ENCODE data around the gene MYOF. TPM values are rescaled to one million over a fixed set of nuclear protein-coding genes. Genes with fewer than 3 reads are reported as not detected.

The MYOF gene
- polyA plus RNA-seq, 3 donors, result 9.7 to 29.1 (median 14.5) TPM

DNA sequence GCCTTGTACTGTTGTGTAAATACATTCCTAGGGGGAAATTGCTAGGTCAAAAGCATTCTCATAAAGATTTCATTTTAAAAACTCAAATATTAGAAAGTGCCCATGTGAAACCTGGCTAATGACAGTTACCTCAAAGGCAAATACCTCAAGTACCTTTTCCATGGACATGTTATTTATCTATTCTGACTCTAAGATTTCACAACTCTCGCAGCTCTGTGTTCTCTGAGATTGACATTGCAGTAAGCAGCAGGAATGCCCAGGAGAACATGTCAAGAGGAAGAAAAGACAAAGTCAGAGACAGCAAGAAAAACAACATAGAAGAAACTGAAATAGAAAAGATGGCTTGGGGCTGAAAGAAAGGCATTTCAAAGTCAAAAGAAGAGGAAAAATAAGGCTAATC, 221.0 kb downstream of the MYOF start:
- no CpG with 5 or more reads among the region's 1 CpG for WGBS (ENCODE audit: insufficient coverage)
- H3K9ac ChIP-seq (ENCODE audit: insufficient read depth, low read length, poor library complexity, severe bottlenecking), result no peak overlapping the region
- H3K4me2 ChIP-seq (replicated peaks; ENCODE audit: extremely low read depth, low read length, poor library complexity, severe bottlenecking), result no peak overlapping the region
- no peaks in the 10 kb centered on the region for H4K20me1 ChIP-seq (ENCODE audit: insufficient read depth, low read length)
- DNase-seq, result no peak
- Mint-ChIP-seq H3K9me3 (peaks cover 0 to 6% (median 0%) of the 10 kb centered on the region in 7 donors), H3K4me3 (no peak overlapping the region), H3K36me3 (no peaks in the 10 kb centered on the region), H3K27ac (no peak overlapping the region), H3K4me1 (no peaks in the 10 kb centered on the region), H3K27me3 (ENCODE audit: low read depth in 3 of 3) (peaks cover 0 to 3% (median 2%) of the 10 kb centered on the region in 3 donors)
- H3K27me3 ChIP-seq (ENCODE audit: control insufficient read depth in 2 of 2, insufficient read depth in 2 of 2, low read length in 2 of 2), result no peaks in the 10 kb centered on the region
- H3K27ac ChIP-seq (ENCODE audit: low read depth in 1 of 2, low read length in 2 of 2), result no peak overlapping the region
- intact Hi-C loops (cut with micrococcal nuclease), result no loop called here
- TF ChIP-seq, protein P1, sequence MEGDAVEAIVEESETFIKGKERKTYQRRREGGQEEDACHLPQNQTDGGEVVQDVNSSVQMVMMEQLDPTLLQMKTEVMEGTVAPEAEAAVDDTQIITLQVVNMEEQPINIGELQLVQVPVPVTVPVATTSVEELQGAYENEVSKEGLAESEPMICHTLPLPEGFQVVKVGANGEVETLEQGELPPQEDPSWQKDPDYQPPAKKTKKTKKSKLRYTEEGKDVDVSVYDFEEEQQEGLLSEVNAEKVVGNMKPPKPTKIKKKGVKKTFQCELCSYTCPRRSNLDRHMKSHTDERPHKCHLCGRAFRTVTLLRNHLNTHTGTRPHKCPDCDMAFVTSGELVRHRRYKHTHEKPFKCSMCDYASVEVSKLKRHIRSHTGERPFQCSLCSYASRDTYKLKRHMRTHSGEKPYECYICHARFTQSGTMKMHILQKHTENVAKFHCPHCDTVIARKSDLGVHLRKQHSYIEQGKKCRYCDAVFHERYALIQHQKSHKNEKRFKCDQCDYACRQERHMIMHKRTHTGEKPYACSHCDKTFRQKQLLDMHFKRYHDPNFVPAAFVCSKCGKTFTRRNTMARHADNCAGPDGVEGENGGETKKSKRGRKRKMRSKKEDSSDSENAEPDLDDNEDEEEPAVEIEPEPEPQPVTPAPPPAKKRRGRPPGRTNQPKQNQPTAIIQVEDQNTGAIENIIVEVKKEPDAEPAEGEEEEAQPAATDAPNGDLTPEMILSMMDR (IDR thresholded peaks at IDR 0.05), result no peak
- no peak overlapping the region for H3K4me3 ChIP-seq (replicated peaks in 1 of 3; ENCODE audit: low read depth in 2 of 3, low read length in 3 of 3)
- H3K36me3 ChIP-seq (replicated peaks in 1 of 2; ENCODE audit: control insufficient read depth in 1 of 2, insufficient read depth in 2 of 2, low read length in 2 of 2), result no peaks in the 10 kb centered on the region
- no peaks in the 10 kb centered on the region for H3K9me3 ChIP-seq (replicated peaks in 1 of 2; ENCODE audit: control insufficient read depth in 1 of 2, insufficient read depth in 1 of 2, low read length in 2 of 2)
- H3K79me2 ChIP-seq (ENCODE audit: insufficient read depth, low read length), result no peaks in the 10 kb centered on the region
- H3K4me1 ChIP-seq (ENCODE audit: control insufficient read depth in 1 of 2, insufficient read depth in 2 of 2, low read length in 2 of 2), result no peaks in the 10 kb centered on the region
- H2AFZ ChIP-seq (ENCODE audit: insufficient read depth, low read depth, low read length, poor library complexity, severe bottlenecking), result no peak overlapping the region

DNA sequence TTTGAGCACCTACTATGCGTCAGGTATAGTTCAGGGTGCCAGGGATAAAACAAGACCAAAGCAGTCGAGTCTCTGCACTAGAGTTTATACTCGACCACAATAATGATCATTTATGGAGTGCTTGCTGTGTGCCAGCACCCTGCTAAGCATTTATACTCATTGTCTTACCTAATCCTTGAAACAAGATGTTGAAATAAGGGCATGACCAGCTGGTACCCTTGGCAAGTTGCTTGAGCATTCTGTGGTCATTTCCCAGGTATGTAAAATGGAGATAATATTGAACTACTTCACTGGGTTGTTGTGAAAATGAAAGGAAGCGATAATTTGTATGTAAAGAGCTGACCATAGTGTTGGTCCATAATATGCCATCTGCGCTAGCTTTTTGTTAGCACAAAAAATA, 223.0 kb downstream of the MYOF start:
- no peaks in the 10 kb centered on the region for H3K27me3 ChIP-seq (ENCODE audit: control insufficient read depth in 2 of 2, insufficient read depth in 2 of 2, low read length in 2 of 2)
- no peak overlapping the region for H2AFZ ChIP-seq (ENCODE audit: insufficient read depth, low read depth, low read length, poor library complexity, severe bottlenecking)
- intact Hi-C loops (cut with micrococcal nuclease), result no loop called here
- H3K4me3 ChIP-seq (replicated peaks in 1 of 3; ENCODE audit: low read depth in 2 of 3, low read length in 3 of 3), result no peak overlapping the region
- H3K79me2 ChIP-seq (ENCODE audit: insufficient read depth, low read length), result no peaks in the 10 kb centered on the region
- Mint-ChIP-seq H3K36me3 (no peaks in the 10 kb centered on the region), H3K4me1 (peaks cover 6% of the 10 kb centered on the region), H3K9me3 (peaks cover 0 to 4% (median 0%) of the 10 kb centered on the region in 7 donors), H3K27ac (no peak overlapping the region), H3K27me3 (ENCODE audit: low read depth in 3 of 3) (peaks cover 0 to 2% (median 0%) of the 10 kb centered on the region in 3 donors), H3K4me3 (no peak overlapping the region)
- no CpG with 5 or more reads among the region's 5 CpGs for WGBS (ENCODE audit: insufficient coverage)
- TF ChIP-seq, protein P1 (IDR thresholded peaks at IDR 0.05), result no peak
- no peaks in the 10 kb centered on the region for H3K9me3 ChIP-seq (replicated peaks in 1 of 2; ENCODE audit: control insufficient read depth in 1 of 2, insufficient read depth in 1 of 2, low read length in 2 of 2)
- H3K4me1 ChIP-seq (ENCODE audit: control insufficient read depth in 1 of 2, insufficient read depth in 2 of 2, low read length in 2 of 2), result no peaks in the 10 kb centered on the region
- H3K9ac ChIP-seq (ENCODE audit: insufficient read depth, low read length, poor library complexity, severe bottlenecking), result no peak overlapping the region
- no peak overlapping the region for H3K27ac ChIP-seq (ENCODE audit: low read depth in 1 of 2, low read length in 2 of 2)
- H4K20me1 ChIP-seq (ENCODE audit: insufficient read depth, low read length), result no peaks in the 10 kb centered on the region
- no peaks in the 10 kb centered on the region for H3K36me3 ChIP-seq (replicated peaks in 1 of 2; ENCODE audit: control insufficient read depth in 1 of 2, insufficient read depth in 2 of 2, low read length in 2 of 2)
- no peak for DNase-seq
- H3K4me2 ChIP-seq (replicated peaks; ENCODE audit: extremely low read depth, low read length, poor library complexity, severe bottlenecking), result no peak overlapping the region

Small RNA genes lying within 50 kb of the gene (small RNA-seq; reads per million reads assigned to genes)
- gene RNA5SP323 (ENCODE audit: insufficient read length, low read depth), result not detected

Other genes with a start within 250 kb of the MYOF start
- under 1 TPM in 2 of 3 donors, not detected in 1; 0.05 to 0.26 TPM for gene CEP55, start 14.3 kb upstream of the MYOF start, polyA plus RNA-seq
- 1 to 10 TPM in 2 of 3 donors, under 1 TPM in 1; 0.97 to 1.2 (median 1.1) TPM for gene FFAR4, start 84.3 kb upstream of the MYOF start, polyA plus RNA-seq
- gene RBP4, start 118.9 kb upstream of the MYOF start, polyA plus RNA-seq, result under 1 TPM in 2 of 3 donors, not detected in 1; 0.25 to 0.64 TPM
- gene PDE6C, start 130.2 kb upstream of the MYOF start, polyA plus RNA-seq, result not detected
- gene FRA10AC1, start 220.3 kb upstream of the MYOF start, polyA plus RNA-seq, result 1 to 10 TPM in 2 of 3 donors, under 1 TPM in 1; 0.95 to 7.2 (median 2.0) TPM